ENCODE measurements around the gene CDK10.

The CDK10 gene

GRCh38 chr16:89738538-89739317 lies 52.2 kb downstream of the CDK10 start:
- TF ChIP-seq, protein P1, sequence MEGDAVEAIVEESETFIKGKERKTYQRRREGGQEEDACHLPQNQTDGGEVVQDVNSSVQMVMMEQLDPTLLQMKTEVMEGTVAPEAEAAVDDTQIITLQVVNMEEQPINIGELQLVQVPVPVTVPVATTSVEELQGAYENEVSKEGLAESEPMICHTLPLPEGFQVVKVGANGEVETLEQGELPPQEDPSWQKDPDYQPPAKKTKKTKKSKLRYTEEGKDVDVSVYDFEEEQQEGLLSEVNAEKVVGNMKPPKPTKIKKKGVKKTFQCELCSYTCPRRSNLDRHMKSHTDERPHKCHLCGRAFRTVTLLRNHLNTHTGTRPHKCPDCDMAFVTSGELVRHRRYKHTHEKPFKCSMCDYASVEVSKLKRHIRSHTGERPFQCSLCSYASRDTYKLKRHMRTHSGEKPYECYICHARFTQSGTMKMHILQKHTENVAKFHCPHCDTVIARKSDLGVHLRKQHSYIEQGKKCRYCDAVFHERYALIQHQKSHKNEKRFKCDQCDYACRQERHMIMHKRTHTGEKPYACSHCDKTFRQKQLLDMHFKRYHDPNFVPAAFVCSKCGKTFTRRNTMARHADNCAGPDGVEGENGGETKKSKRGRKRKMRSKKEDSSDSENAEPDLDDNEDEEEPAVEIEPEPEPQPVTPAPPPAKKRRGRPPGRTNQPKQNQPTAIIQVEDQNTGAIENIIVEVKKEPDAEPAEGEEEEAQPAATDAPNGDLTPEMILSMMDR (IDR thresholded peaks at IDR 0.05; ENCODE audit: insufficient read depth, low read length, missing control alignments), result no peak
- CTCF ChIA-PET, result interaction anchor here (1.3 kb wide), 1 partner anchor 33 kb away, joined by 3 read pairs; no protein-coding TSS in a partner anchor

GRCh38 chr16:89739383-89739782 lies 52.9 kb downstream of the CDK10 start:
- H3K4me3 ChIP-seq (ENCODE audit: low read depth, low read length), result no peak overlapping the region
- DNase-seq (ENCODE audit: low read depth, low spot score), result no peak
- POLR2A ChIA-PET, result no interaction called here
- CTCF ChIA-PET, result interaction anchor here (1.2 to 1.3 kb wide), 2 partner anchors 13 to 33 kb away, joined by 3 to 5 read pairs; no protein-coding TSS in a partner anchor
- TF ChIP-seq, protein P1 (IDR thresholded peaks at IDR 0.05; ENCODE audit: insufficient read depth, low read length, missing control alignments), result no peak

More at GRCh38 chr16:89738538-89739317, 52.2 kb downstream of the CDK10 start:
- POLR2A ChIA-PET, result no interaction called here
- DNase-seq (ENCODE audit: low read depth, low spot score), result no peak
- no peak overlapping the region for H3K4me3 ChIP-seq (ENCODE audit: low read depth, low read length)

GRCh38 chr16:89741342-89742014 lies 55.0 kb downstream of the CDK10 start:
- H3K4me3 ChIP-seq (ENCODE audit: low read depth, low read length), result no peak overlapping the region
- CTCF ChIA-PET, result interaction anchor here (0.8 to 1.2 kb wide), 3 partner anchors 36 to 120 kb away, joined by 3 to 6 read pairs (median 3); no protein-coding TSS in a partner anchor
- POLR2A ChIA-PET, result interaction anchor here (1.7 kb wide), 1 partner anchor 8 kb away, joined by 3 read pairs; no protein-coding TSS in a partner anchor
- DNase-seq (ENCODE audit: low read depth, low spot score), result no peak
- TF ChIP-seq, protein P1 (IDR thresholded peaks at IDR 0.05; ENCODE audit: insufficient read depth, low read length, missing control alignments), result no peak

- ChIA-PET CTCF (interaction anchor here (0.7 to 1.8 kb wide), 3 partner anchors 9 to 43 kb away, joined by 3 to 4 read pairs (median 3); no protein-coding TSS in a partner anchor), POLR2A (interaction anchor here (0.7 kb wide), 1 partner anchor 186 kb away, joined by 5 read pairs; no protein-coding TSS in a partner anchor)
- H3K4me3 ChIP-seq (ENCODE audit: low read depth, low read length), result no peak overlapping the region
- TF ChIP-seq, protein P1 (IDR thresholded peaks at IDR 0.05; ENCODE audit: insufficient read depth, low read length, missing control alignments), result no peak
- no peak for DNase-seq (ENCODE audit: low read depth, low spot score)
Observed at GRCh38 chr16:89742948-89743347, 56.5 kb downstream of the CDK10 start.

DNA sequence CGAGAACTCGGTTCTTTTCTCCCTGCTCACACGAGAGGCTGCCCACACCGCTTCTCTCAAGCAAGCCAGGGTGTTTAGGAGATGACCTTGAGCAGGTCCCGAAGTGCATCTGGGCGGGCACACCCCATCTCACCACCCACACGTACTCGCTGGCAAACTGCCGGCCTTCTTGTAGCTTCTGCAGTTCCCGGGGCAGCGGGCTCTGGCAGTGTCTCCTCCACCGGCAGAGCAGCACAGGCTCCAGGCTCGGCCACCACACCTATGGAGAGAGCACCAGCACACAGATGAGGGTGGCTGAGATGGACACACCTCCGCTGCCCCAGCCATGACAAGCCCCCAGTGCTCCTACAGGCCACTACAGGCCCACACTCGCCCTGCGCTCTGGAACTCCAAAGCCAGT lies 58.3 kb downstream of the CDK10 start:
- H3K4me3 ChIP-seq (ENCODE audit: low read depth, low read length), result no peak overlapping the region
- POLR2A ChIA-PET, result no interaction called here
- CTCF ChIA-PET, result interaction anchor here (1.6 to 1.8 kb wide), 2 partner anchors 8 to 10 kb away, joined by 3 to 4 read pairs; no protein-coding TSS in a partner anchor
- DNase-seq (ENCODE audit: low read depth, low spot score), result no peak
- TF ChIP-seq, protein P1 (IDR thresholded peaks at IDR 0.05; ENCODE audit: insufficient read depth, low read length, missing control alignments), result no peak
